Ureter (tissue), 1 donor: ENCODE measurements around the gene DNAJC7. TPM values are rescaled to one million over a fixed set of nuclear protein-coding genes. Genes with fewer than 3 reads are reported as not detected.
"Not testable (repeated sequence)": the region's sequence is repeated elsewhere in the genome, so short reads cannot be mapped to it uniquely, and the experiment has no call there.

Experiments used
- DNase-seq: peaks from one replicate; pipeline ENCODE4 v3.0.0-alpha.2; 2020; ENCODE audit warnings: low spot score
- total RNA-seq: library from RNA; stranded (reverse); gene quantifications from one replicate; pipeline ENCODE4 v1.2.4, GENCODE V29; 2023
- donor health status: DM: yes; HTN: yes; CAD: no.

Gene DNAJC7
- total RNA-seq, 1 donor from 2014 or later: 111 TPM

DNA sequence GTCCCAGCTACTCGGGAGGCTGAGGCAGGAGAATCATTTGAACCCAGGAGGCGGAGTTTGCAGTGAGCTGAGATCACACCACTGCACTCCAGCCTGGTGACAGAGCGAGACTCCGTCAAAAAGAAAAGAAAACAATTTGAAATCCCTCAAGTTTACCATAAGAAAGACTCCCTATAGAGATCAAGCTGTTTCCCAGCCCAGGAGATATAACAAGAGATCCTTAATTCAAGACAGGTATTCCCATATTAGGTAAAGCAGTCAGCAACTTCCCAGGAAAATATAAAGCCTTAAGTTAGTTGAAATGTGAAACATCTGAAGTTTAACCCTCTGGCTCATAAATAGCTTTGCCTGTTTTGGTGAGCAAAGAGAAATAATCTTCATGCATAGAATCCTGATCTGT, 4.9 kb downstream of the DNAJC7 start:
- DNase-seq: not testable (repeated sequence)

DNA sequence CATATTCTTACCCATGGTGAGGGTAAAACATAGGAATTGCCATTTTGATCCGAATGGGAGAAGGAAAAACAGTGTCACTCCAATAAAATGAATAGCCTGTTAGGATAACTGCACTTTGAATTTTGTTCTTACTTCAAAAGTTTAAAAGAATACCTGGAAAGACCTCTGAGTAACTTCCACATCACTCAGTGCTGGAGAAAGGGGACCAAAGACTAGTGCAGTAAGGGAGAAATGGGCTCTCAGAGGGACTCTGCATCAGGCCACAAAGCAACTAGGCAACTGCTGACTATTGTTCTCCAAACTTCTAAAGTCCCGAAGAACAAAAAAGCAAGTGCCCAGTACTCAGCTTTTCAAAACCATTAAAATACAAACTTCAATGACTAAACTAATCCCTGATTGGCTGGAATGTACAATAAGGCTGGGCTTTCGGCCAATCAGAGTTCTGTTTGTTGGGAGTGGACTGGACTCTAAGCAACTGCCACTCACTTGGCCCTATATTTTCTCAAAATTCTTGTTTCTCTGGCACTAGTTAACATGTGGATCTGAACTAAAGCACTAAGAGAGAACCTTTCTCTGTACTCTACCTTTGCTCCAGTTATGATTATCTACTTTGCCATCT, 6.2 kb downstream of the DNAJC7 start:
- DNase-seq: no peak

DNA sequence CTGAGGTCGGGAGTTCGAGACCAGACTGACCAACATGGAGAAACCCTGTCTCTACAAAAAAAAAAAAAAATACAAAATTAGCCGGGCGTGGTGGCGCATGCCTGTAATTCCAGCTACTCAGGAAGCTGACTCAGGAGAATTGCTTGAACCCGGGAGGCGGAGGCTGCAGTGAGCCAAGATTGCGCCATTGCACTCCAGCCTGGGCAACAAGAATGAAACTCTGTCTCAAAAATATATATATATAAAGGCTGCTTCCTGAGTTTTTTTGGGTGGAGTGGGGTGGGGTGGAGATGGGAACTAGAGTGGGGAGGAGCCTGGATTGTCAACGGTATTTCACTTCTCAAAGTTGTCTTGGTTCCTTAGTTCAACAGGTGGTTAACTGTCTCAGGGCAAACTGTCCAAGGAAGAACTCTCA, 7.0 kb downstream of the DNAJC7 start:
- not testable (repeated sequence) for DNase-seq

DNA sequence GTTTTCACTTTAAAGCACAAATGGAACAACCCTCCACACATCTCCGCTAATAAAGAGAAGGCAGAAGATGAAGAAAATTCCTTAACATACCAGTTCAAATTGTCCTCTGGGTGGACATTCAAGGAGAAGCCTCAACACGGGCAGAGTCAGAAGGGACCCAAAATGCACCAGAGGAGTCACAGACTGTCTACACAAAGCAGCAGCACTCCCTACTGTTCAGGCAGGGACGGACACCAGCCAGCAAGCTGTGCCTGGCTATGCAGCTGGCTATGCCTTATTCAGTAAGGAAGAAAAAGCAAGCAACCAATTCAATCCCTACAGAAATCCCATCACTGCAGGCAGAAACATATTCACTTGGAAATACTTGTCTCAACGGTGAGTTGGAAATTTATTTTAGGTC, 8.1 kb downstream of the DNAJC7 start:
- DNase-seq: no peak

DNA sequence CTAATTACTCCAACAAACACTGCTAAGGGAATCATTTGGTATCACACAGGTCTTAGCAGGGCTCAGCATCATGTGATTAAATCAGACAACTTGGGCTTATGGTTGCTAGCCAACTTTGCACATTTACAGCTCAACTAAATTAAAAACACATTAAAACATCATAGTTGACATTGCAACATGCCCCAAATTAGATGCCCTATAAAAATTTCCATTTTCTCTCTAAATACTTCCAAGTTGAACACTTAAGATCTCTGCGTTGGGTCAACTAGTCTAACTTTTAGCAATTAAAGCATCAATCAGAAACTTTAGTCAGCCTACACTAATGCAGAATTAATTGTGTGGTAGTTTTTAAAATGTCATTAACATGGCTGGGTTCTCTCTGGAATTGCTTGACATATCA, 12.1 kb downstream of the DNAJC7 start:
- DNase-seq: no peak

DNA sequence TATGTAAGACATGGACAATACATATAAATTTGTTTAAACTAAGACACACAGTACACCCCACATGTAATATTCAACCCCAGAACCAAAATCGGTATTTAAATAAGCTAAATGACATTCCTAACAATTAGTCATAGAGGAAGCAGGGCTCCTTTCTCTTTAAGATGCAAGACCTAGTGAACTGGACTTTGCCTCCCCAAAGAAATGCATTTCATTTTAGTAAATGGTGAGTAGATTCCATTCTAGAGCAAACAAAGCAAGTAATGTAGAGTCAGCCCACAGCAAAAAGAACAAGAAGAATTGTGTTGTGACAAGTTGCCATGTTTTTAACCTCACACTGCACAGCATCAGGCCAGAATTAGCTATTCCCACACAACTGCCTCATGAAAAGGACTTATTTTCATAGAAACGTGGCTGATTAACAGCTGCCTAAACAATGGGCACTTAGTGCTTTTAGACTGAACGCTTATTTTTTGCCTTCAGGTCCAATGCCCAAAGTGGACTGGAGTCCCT, 14.4 kb downstream of the DNAJC7 start:
- DNase-seq: no peak

DNA sequence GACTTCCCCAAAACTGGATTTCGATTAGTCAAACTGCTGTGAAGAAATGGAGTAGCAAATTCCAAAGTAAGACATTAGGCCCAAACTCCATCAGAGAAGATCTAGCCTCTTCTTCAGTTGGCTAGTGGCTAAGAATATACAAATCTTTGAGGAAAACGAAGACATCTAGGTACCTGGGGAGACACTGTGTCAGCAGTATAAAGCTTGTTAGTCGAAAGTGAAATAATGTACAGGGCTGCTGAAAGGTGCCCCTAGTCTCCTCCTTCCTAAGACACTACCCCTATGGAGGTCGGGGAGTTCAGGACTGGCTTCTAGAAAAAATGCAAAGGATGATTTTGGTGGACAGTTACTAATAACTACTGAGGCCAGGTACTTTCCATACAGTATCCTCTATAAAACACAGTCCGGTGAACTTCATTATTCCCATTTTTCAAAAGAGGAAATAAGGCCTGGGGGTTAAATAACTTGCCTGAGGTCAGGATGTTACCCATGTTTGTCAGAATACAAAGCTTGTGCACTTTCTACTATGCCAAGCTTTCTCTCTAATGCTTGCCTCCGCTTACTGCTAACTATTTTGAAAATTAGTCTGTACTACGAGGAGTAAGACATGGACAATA, 15.0 kb downstream of the DNAJC7 start:
- no peak for DNase-seq

DNA sequence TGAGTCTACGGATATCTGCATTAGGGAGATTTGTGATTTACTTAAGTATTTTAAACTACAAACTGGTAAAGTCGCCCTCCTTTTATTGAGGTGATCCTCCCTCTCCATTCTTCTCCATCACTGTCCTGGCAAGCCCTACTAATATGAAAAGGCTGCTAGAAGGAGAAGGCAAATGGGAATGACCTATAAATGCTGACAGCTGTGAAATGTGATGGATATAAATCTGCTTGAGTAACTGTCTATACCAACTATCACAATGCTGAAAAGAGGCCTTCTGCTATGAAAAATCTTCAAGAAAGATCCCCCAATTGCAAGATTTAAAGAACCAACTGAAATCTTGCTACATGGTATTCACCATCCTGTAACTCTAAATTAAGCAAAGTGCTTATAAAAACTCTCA, 15.5 kb downstream of the DNAJC7 start:
- DNase-seq: no peak

DNA sequence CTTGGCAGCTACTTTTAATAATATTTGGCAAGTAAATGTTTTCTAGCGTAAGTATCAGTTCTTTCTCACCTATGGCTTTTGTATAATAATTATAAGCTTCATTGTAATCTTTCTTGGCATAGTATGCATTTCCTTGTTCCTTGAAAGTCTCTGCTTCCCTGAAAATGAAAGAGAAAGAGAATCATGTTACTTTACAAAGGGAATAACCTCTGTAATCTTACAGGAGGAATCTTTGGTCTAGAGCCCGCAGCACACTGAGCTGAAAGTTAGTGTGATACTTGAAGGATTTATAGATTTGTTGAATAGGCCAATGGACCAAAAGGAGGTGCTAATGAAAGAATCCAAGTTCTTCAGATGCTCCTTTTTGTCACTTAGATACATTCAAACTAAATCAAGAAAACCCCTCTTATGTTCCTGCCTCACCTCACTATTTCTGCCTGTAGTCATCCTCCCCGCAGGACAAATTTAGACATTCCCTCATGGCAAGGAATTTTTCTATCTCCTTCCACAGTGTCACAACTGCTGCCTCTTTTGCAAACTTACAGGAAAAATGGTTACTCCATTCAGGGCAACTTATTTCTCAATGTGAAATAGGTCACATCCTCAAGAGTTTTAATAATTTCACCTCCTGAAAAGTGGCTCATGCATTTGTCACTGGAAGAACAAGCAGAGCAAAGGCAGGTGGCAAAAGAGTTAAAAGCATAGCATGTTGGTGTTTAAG, 16.7 kb downstream of the DNAJC7 start:
- DNase-seq: no peak

DNA sequence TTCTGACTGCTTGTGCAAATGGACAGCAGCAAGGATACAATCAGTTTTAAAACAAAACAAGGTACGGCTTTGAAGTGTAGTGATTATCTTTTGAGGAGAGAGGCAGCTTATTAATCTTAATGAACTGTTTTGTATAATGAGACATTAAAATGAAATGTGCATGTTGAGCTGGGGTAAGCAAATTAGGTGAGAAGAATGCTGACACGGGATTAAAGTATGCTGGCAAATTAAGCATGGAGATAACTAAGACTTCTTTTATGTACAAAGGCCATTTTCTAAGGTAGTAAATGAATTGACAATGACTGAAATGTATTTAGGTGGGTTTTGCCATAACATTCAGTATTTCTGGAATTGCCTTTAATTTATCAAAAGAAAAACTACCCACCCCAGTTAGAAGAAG, 18.7 kb downstream of the DNAJC7 start:
- no peak for DNase-seq

DNA sequence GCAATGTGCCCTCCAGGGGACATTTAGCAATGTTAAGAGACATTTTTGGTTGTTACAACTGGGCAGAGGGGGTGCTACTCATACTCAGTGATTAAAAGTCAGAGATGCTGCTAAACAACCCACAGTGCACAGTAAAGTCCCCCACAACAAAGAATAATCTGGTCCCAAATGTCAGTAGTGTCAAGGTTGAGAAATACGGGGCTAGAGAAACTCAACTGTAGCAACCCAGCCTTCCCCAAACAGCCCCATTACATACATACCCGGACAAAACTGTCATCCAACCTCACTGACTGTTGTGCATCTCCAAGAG, 20.4 kb downstream of the DNAJC7 start:
- DNase-seq: no peak

DNA sequence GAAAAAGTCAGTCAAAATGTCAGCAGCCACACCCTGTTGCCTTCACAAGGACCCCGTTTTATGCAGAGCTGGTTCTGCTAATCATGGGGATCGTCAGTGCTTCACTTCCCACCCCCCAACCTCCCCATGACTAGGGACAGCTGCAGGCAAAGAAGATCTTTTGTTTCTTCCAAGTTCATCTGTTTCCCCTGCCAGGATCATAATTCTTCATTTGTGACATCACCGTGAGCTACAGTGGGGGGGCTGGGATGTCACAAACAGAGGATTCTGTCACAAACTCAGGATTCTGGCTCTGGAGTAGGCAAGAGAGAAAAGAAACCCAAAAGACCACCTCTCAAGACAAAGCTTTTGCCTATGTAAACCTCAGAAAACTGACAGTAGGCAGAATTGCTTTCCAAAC, 24.7 kb downstream of the DNAJC7 start:
- no peak for DNase-seq

DNA sequence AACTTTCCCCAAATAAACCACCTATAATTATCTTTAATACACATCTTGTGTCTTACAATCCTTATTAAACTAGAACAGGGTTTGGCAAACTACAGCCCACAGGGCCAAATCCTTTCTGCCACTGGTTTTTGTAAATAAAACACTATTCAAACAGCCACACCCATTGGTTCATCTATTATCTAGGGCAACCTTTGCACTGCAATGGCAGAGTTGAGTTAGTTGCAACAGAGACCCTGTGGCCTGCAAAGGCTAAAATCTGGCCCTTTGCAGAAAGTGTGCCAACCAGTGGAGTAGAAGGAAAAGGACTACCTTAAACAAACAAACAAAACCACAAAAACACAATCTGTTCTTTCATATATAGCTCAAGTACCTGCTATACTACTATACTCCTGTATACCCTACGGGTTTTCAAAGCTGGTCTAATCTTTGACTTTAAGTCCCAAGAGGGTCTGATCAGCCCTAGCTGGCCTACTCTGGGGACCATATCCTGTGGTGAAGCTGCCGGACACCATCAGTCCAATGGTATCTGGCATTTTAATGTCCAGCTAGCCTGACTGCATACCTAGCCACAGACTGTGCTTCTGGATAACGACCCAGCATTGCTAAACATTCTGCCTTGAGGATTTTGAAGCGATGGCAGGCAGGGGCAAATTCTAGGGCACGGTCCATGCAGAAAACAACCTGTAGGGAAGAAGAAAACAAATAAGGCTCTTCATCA, 27.4 kb downstream of the DNAJC7 start:
- no peak for DNase-seq

DNA sequence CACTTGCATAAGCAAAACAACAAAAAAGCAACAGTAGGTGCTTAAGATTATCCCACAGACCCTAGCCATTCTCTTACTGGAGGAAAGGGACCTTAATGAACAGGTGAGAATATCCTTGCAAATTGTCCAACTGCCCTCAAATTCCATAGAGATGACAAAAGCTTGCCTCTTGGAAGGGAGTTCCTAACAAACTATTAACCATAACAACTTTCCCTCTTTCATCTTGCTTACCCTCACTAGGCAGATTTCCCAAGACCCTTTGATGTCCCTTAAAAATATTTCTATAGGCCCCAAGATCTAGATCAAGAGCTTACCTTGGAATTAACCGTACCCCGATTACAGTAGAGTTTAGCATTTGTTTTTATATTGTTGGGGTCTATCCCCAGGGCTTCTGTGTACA, 28.8 kb downstream of the DNAJC7 start:
- no peak for DNase-seq

DNA sequence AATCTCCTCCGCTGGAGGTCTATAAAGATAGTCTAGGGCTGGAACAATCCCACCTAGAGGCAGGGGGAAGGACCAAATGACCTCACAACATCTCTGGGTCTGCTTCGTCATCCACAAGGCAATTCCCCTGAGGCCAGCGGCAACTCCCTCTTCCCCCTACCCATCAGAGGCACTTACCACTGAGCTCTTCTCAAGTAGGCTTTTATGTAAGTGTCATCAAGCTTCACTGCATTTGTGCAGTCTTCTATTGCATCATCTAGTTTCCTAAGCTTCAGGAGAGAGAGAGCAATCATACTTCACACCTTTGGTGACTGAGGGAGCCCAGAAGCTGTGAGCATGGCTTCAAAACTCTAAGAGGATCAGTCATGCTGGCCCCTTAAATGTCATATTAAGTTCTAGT, 29.6 kb downstream of the DNAJC7 start:
- DNase-seq: no peak

DNA sequence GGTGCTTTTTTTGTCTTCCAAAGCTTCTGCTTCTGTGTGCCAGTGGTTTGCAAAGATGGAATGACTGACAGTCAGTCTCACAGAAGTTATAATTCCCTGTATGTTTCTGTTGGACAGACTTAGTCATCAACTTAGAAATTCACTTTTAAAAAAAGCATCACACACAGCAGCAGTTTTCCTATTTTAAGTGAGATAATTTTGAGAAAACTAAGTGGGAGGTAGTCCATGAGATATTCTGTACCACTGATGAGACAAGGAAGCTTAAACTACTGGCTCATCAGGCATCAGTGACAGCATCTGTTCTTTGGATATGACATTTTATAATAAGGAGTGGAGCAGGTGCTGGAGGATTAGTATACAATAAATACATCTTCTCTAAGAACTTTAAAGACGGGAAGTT, 30.6 kb downstream of the DNAJC7 start:
- DNase-seq: no peak

DNA sequence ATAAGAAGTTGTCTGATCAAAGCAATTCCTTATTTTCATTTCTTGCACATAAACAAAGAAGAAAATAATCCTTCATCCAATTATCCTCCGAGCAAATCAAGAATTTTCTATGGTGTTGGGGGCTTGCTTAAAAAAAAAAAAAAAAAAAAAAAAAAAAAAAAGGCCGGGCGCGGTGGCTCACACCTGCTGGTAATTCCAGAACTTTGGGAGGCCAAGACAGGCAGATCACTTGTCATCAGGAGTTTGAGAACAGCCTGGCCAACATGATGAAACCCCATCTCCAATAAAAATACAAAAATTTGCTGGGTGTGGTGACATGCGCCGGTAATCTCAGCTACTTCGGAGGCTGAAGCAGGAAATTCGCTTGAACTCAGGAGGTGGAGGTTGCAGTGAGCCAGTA, 31.3 kb downstream of the DNAJC7 start:
- no peak for DNase-seq

DNA sequence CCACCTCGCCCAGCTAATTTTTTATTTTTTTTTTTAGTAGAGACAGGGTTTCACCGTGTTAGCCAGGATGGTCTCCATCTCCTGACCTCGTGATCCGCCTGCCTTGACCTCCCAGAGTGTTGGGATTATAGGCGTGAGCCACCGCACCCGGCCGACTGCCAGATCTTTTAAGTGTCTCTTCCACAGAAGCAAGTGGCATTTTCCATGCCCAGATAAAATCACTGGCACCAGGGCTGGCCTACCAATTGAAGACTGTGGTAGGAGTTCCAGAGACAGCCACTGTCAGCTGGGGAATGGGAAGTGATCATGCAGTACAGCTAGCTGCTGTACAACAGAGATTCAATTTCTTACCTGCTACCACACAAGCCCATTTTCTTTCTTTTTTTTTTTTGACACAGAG, 32.8 kb downstream of the DNAJC7 start:
- DNase-seq: no peak

DNA sequence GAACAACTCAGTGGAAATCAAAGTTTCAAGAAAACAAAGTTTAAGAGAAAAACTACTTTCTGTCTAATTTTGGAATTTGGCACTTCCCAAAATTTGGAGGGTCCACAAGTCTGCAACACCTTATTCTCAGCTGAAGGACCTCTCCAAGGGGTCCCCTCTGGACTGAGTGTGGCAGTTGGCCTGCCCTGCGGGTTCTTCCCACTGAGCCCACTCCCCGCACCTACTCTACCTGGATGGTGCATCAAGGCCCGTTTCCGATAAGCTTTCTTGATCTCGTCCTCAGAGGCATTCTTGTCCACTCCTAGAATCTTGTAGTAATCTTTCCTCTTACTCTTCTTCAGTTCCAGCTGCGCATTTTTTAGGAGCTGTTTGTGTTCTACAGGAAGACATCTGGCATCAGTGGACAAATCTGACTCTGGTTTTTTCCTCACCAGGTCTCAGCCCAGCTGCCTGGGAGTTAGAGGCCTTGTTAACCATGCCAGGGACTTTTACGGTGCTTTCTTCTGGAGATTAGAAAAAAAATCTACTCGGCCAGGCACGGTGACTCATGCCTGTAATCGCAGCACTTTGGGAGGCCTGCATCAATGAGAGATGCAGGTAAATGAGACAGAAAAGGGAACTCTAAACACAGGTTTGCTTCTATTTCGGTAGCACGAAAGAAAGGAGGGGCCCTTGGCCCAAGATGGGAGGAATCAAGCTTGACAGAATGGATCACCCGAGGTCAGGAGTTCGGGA, 35.0 kb downstream of the DNAJC7 start:
- DNase-seq: no peak

DNA sequence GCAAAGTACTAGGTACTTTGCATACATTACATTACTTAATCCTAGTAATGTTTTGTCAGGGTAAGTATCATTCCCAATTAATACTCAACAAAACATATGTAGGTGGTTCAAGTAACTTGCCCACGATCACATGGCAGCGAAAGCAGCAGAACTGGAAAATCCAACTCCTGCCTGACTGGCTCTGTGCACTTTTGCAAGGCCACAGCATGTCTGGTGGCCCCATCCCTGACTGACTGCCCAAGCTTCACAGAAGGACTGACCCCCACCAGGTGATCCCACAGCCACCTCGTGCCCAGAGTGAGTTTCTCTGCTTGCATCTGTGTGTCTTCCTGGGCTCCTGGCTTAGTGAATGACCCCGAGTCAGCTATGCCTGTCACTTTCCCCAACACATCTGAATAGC, 39.2 kb downstream of the DNAJC7 start:
- DNase-seq: peak; percentile 61

DNA sequence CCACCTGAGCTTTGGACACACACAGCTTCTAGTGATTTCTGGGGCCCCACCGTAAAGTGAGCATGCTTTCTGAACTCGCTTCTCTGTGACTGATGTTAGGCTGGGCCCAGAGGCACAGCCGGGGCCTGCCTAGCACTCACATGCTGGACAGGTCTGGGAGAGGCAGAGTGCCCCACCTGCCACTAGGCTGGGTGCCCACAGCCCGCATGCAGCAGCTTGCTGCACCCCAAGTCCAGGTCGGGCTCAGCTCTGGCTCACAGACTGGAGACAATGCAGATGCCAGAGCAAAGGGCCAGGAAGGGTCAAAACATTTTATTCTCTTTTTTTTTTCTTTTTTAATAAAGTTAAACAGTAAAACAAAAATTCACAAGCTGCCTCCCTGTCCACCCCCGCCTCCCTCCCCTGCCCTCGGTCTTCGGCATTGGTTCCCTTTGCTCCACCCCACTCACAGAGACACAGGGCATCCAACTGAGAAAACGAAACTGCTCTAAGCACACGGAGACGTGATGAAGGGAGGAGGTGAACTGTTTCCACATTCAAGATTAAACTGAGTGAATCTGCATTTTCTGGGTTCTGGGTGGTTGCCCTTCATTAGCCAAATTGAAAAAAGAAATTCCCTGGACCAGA, 41.0 kb downstream of the DNAJC7 start:
- no peak for DNase-seq
